Panc1 (cell line): ENCODE data around the gene CDK5. TPM values are rescaled to one million over a fixed set of nuclear protein-coding genes. Genes with fewer than 3 reads are reported as not detected.

ENCODE experiments used
- ATAC-seq: fragments of 200-7000 bp; cut with Tn5 transposase; 2 replicates; pipeline ENCODE4 v1.9.1; 2020; ENCODE audit warnings: mild to moderate bottlenecking, moderate library complexity
- BruUV-seq: library from RNA; stranded (reverse); fragments of 400-500 nt; replicated peaks from 2 replicates; lab custom pipeline; 2021; lab: Mats Ljungman, UMichigan
- CTCF ChIA-PET: fragments of 300-600 bp; sonication (Branson Sonifier 250); formaldehyde crosslinking; loops from one replicate; lab custom pipeline; 2022; ENCODE audit warnings: antibody characterized with exemption; lab: Charles Lee
- POLR2A ChIA-PET: fragments of 300-600 bp; sonication (Branson Sonifier 250); formaldehyde crosslinking; loops from one replicate; lab custom pipeline; 2022; ENCODE audit warnings: antibody characterized with exemption; lab: Charles Lee
- DNase-seq: peaks from one replicate; pipeline ENCODE4 v3.0.0-alpha.2; 2010; ENCODE audit warnings: low read depth, low spot score
- H3K27ac ChIP-seq: 2 replicates; pipeline ENCODE4 v1.5.1; 2011; ENCODE audit warnings: mild to moderate bottlenecking, low read length, inconsistent platforms
- H3K27me3 ChIP-seq: fragments of 200-500 bp; sonication (Bioruptor generic); 2 replicates; pipeline ENCODE4 v1.6.0; 2014; ENCODE audit warnings: low read length, inconsistent platforms; ENCODE audit not compliant: control insufficient read depth, insufficient read depth
- H3K36me3 ChIP-seq: fragments of 200-500 bp; sonication (Bioruptor generic); 2 replicates; pipeline ENCODE4 v1.5.1; 2014; ENCODE audit warnings: inconsistent platforms, mild to moderate bottlenecking, low read length, moderate library complexity; ENCODE audit not compliant: control insufficient read depth, insufficient read depth
- H3K4me1 ChIP-seq: 2 replicates; pipeline ENCODE4 v1.5.1; 2011; ENCODE audit warnings: inconsistent platforms, mild to moderate bottlenecking, low read length, moderate library complexity; ENCODE audit not compliant: control insufficient read depth, insufficient read depth
- H3K4me3 ChIP-seq, 2 experiments: 2 replicates each; pipeline ENCODE4 v1.5.1; 2011 to 2012; ENCODE audit warnings: low read depth in 2 of 2, low read length in 2 of 2, mild to moderate bottlenecking in 2 of 2, inconsistent platforms in 1 of 2, moderate library complexity in 1 of 2
- H3K9me3 ChIP-seq: fragments of 200-500 bp; sonication (Bioruptor generic); 2 replicates; pipeline ENCODE4 v1.5.1; 2014; ENCODE audit warnings: low read depth, mild to moderate bottlenecking, inconsistent platforms, low read length, moderate library complexity; ENCODE audit not compliant: control insufficient read depth, insufficient read depth
- CTCF ChIP-seq: fragments of 450-650 bp; IDR thresholded peaks from 2 replicates; pipeline ENCODE4 v1.5.1; 2017; ENCODE audit warnings: mild to moderate bottlenecking
- POLR2AphosphoS5 ChIP-seq: IDR thresholded peaks from 2 replicates; pipeline ENCODE4 v1.6.1; 2012; ENCODE audit warnings: mild to moderate bottlenecking, low read depth, low read length, moderate library complexity
- REST ChIP-seq, 2 experiments: IDR thresholded peaks; 2 replicates each; pipeline ENCODE4 v1.6.1; 2011 to 2012; ENCODE audit warnings: low read depth in 2 of 2, control low read depth in 1 of 2, low read length in 1 of 2, mild to moderate bottlenecking in 1 of 2, moderate library complexity in 1 of 2; ENCODE audit not compliant: insufficient read depth in 1 of 2
- SIN3A ChIP-seq: IDR thresholded peaks from 2 replicates; pipeline ENCODE4 v1.6.1; 2012; ENCODE audit warnings: low read depth, mild to moderate bottlenecking, low read length, moderate library complexity, borderline replicate concordance; ENCODE audit not compliant: insufficient read depth
- TCF7L2 ChIP-seq: IDR thresholded peaks from 2 replicates; pipeline ENCODE4 v1.6.1; 2011; ENCODE audit warnings: mild to moderate bottlenecking, low read depth, low read length, inconsistent platforms
- in situ Hi-C: cut with HindIII; loops from 2 replicates; pipeline ENCODE4 v1.10.0; 2016; ENCODE audit warnings: low sequenced_read_pairs, low pct_unique_long_range_greater_than_20kb
- intact Hi-C: fragments of 100-400 bp; cut with micrococcal nuclease; formaldehyde crosslinking; loops from one replicate; pipeline ENCODE4 v1.10.0; 2022; ENCODE audit not compliant: unreplicated experiment
- total RNA-seq: library from RNA; stranded (reverse); gene quantifications from one replicate; pipeline ENCODE4 v1.2.1, GENCODE V29; 2021; ENCODE audit not compliant: unreplicated experiment

The CDK5 gene
- total RNA-seq, 1 experiment from 2014 or later: 25.6 TPM

GRCh38 chr7:151017953-151018420 is 39.7 kb downstream of the CDK5 start:
- no TSS peak for BruUV-seq
- in situ Hi-C loops (no loop called here), intact Hi-C loops (loop anchor here (5.0 kb wide), 1 partner anchor 56 kb away; no protein-coding TSS in a partner anchor)
- ATAC-seq: peak; percentile 88
- ChIA-PET POLR2A (no interaction called here), CTCF (interaction anchor here (0.5 to 2.6 kb wide), 7 partner anchors 8 to 91 kb away, joined by 3 to 12 read pairs (median 4); partner anchors contain the start of gene ABCB8)
- H3K9me3 ChIP-seq: no peaks in the 10 kb centered on the region
- H3K27me3 ChIP-seq: no peaks in the 10 kb centered on the region
- peak overlapping the region; percentile 7 to 52; a peak in 3 of 4 replicates for H3K4me3 ChIP-seq
- H3K36me3 ChIP-seq: no peaks in the 10 kb centered on the region
- peak; percentile 99 for TF ChIP-seq CTCF
- 0 out of 4 replicates have a peak, but pooled peaks of 1 of the 2 experiments have one; percentile 14 for TF ChIP-seq REST (IDR thresholded peaks at IDR 0.05; ENCODE audit: insufficient read depth in 1 of 2, low read depth in 2 of 2, low read length in 1 of 2)
- TF ChIP-seq SIN3A: no peak
- H3K27ac ChIP-seq: no peak overlapping the region
- peaks cover 8% of the 10 kb centered on the region; the same call in 1 of the 2 replicates for H3K4me1 ChIP-seq
- no peak for DNase-seq

- TF ChIP-seq POLR2AphosphoS5: no peak
- TF ChIP-seq CTCF: no peak
- TF ChIP-seq REST (IDR thresholded peaks at IDR 0.05; ENCODE audit: insufficient read depth in 1 of 2, low read depth in 2 of 2, low read length in 1 of 2): no peak
- TF ChIP-seq SIN3A: no peak
- TF ChIP-seq TCF7L2: no peak
- in situ Hi-C loops: no loop called here
- Histone ChIP-seq H3K36me3 (no peaks in the 10 kb centered on the region), H3K27ac (no peak overlapping the region), H3K9me3 (no peaks in the 10 kb centered on the region), H3K4me1 (peaks cover 8% of the 10 kb centered on the region; the same call in 1 of the 2 replicates), H3K4me3 (peak overlapping the region; percentile 7 to 52; a peak in 3 of 4 replicates), H3K27me3 (no peaks in the 10 kb centered on the region)
- BruUV-seq: no TSS peak
- no peak for DNase-seq
- intact Hi-C loops: loop anchor here (5.0 kb wide), 1 partner anchor 55 kb away; no protein-coding TSS in a partner anchor
- ATAC-seq: peak; percentile 35; the same call in 1 of the 2 replicates
- POLR2A ChIA-PET: no interaction called here
- CTCF ChIA-PET: interaction anchor here (0.5 to 2.6 kb wide), 3 partner anchors 7 to 91 kb away, joined by 4 to 12 read pairs (median 11); no protein-coding TSS in a partner anchor
These were observed 40.2 kb downstream of the CDK5 start for GRCh38 chr7:151017370-151017952.
